Tibial nerve (tissue), 4 donors: ENCODE results near the gene CEP128. TPM values are rescaled to one million over a fixed set of nuclear protein-coding genes. Genes with fewer than 3 reads are reported as not detected.

Experiments used
- DNase-seq, 2 donors: peaks; one replicate each; pipeline ENCODE4 v3.0.0-alpha.2; 2019; ENCODE audit warnings: low spot score in 2 of 2
- H3K27ac ChIP-seq, 4 donors: fragments of 200-600 bp; sonication (generic) in 3 of 4; one replicate each; pipeline ENCODE4 v1.5.1; 2017 to 2019; ENCODE audit warnings: mild to moderate bottlenecking in 1 of 4
- H3K27me3 ChIP-seq, 2 donors: fragments of 200-600 bp; sonication (generic) in 1 of 2; one replicate each; pipeline versions ENCODE4 v1.5.1 to v1.6.0; 2017 to 2019
- H3K36me3 ChIP-seq, 3 donors: fragments of 200-600 bp; sonication (generic); one replicate each; pipeline ENCODE4 v1.5.1; 2018 to 2019
- H3K4me1 ChIP-seq, 4 donors: fragments of 200-600 bp; sonication (generic) in 3 of 4; one replicate each; pipeline ENCODE4 v1.5.1; 2017 to 2019
- H3K4me3 ChIP-seq, 4 donors: fragments of 200-600 bp; sonication (generic) in 3 of 4; one replicate each; pipeline ENCODE4 v1.5.1; 2017 to 2019; ENCODE audit warnings: mild to moderate bottlenecking in 1 of 4, moderate library complexity in 1 of 4
- H3K9me3 ChIP-seq, 4 donors: fragments of 200-600 bp; sonication (generic) in 3 of 4; one replicate each; pipeline ENCODE4 v1.5.1; 2017 to 2019
- CTCF ChIP-seq, 5 experiments: fragments of 200-600 bp in 3 of 5; fragments of 450-650 bp in 2 of 5; sonication (generic) in 3 of 5; IDR thresholded peaks; one replicate each; pipeline ENCODE4 v1.5.1; 2016 to 2019; ENCODE audit warnings: antibody characterized with exemption in 5 of 5, mild to moderate bottlenecking in 3 of 5, moderate library complexity in 2 of 5
- EP300 ChIP-seq, 2 donors: sonication (generic); formaldehyde crosslinking; IDR thresholded peaks; one replicate each; pipeline ENCODE4 v1.6.1; 2017; ENCODE audit warnings: antibody characterized with exemption in 2 of 2, mild to moderate bottlenecking in 1 of 2
- POLR2A ChIP-seq, 2 donors: fragments of 450-650 bp; IDR thresholded peaks; one replicate each; pipeline ENCODE4 v1.6.1; 2017; ENCODE audit warnings: antibody characterized with exemption in 2 of 2, mild to moderate bottlenecking in 2 of 2, moderate library complexity in 2 of 2
- WGBS, 2 donors: methylation state at CpG; one replicate each; pipeline ENCODE4 v1.1.5; 2018; 5-methylcytosine and 5-hydroxymethylcytosine counted together
- total RNA-seq, 4 donors: library from RNA; depleted of rRNA; stranded (reverse); fragments of >200 nt; gene quantifications; one replicate each; pipeline ENCODE4 v1.1.0, GENCODE V29; 2016

The CEP128 gene
- total RNA-seq, 4 donors from 2014 or later, result 7.3 to 13.9 (median 12.5) TPM

GRCh38 chr14:80798211-80798610, 143.3 kb downstream of the CEP128 start:
- Histone ChIP-seq H3K36me3 (peaks cover 0 to 9% (median 0%) of the 10 kb centered on the region in 3 donors), H3K4me1 (no peaks in the 10 kb centered on the region), H3K4me3 (no peak overlapping the region), H3K27me3 (no peaks in the 10 kb centered on the region), H3K27ac (no peak overlapping the region), H3K9me3 (peaks cover 0 to 6% (median 0%) of the 10 kb centered on the region in 4 donors)
- DNase-seq, result no peak
- WGBS, 2 donors, result 94 to 98% methylated on average over 3 of the region's 3 CpGs
- TF ChIP-seq POLR2A (IDR thresholded peaks at IDR 0.05) (no peak), CTCF (IDR thresholded peaks at IDR 0.05) (no peak), EP300 (IDR thresholded peaks at IDR 0.05) (no peak)

- Histone ChIP-seq H3K4me3 (no peak overlapping the region), H3K27me3 (no peaks in the 10 kb centered on the region), H3K36me3 (peaks cover 0 to 6% (median 0%) of the 10 kb centered on the region in 3 donors), H3K9me3 (no peaks in the 10 kb centered on the region), H3K4me1 (no peaks in the 10 kb centered on the region), H3K27ac (no peak overlapping the region)
- TF ChIP-seq CTCF (IDR thresholded peaks at IDR 0.05), result no peak
- no peak for TF ChIP-seq POLR2A (IDR thresholded peaks at IDR 0.05)
- TF ChIP-seq EP300 (IDR thresholded peaks at IDR 0.05), result no peak
- WGBS, 2 donors, result 94 to 95% methylated on average over 11 of the region's 11 CpGs
- DNase-seq, result no peak
Measured at GRCh38 chr14:80792771-80793170, 148.8 kb downstream of the CEP128 start.

GRCh38 chr14:80787876-80788275, 153.7 kb downstream of the CEP128 start:
- H3K4me1 ChIP-seq, result no peaks in the 10 kb centered on the region
- no peaks in the 10 kb centered on the region for H3K9me3 ChIP-seq
- DNase-seq, result no peak
- H3K27ac ChIP-seq, result no peak overlapping the region
- WGBS, 2 donors, result 36 to 50% methylated on average over 1 of the region's 1 CpG
- H3K27me3 ChIP-seq, result no peaks in the 10 kb centered on the region
- no peak overlapping the region for H3K4me3 ChIP-seq
- H3K36me3 ChIP-seq, result peaks cover 0 to 6% (median 0%) of the 10 kb centered on the region in 3 donors
- no peak for TF ChIP-seq EP300 (IDR thresholded peaks at IDR 0.05)
- no peak for TF ChIP-seq CTCF (IDR thresholded peaks at IDR 0.05)
- TF ChIP-seq POLR2A (IDR thresholded peaks at IDR 0.05), result no peak

- TF ChIP-seq EP300 (IDR thresholded peaks at IDR 0.05) (no peak), POLR2A (IDR thresholded peaks at IDR 0.05) (no peak), CTCF (IDR thresholded peaks at IDR 0.05) (peak in 1 of 5 experiments; percentile 40)
- Histone ChIP-seq H3K9me3 (no peaks in the 10 kb centered on the region), H3K4me3 (no peak overlapping the region), H3K36me3 (no peaks in the 10 kb centered on the region), H3K27me3 (no peaks in the 10 kb centered on the region), H3K4me1 (no peaks in the 10 kb centered on the region), H3K27ac (no peak overlapping the region)
- 59 to 63% methylated on average over 4 of the region's 4 CpGs for WGBS, 2 donors
- peak in 1 of 2 donors; percentile 13 for DNase-seq
Measured at GRCh38 chr14:80784820-80785219, 156.7 kb downstream of the CEP128 start.

GRCh38 chr14:80781972-80782367, 159.6 kb downstream of the CEP128 start:
- no peak for DNase-seq
- Histone ChIP-seq H3K27me3 (no peaks in the 10 kb centered on the region), H3K27ac (no peak overlapping the region), H3K36me3 (peaks cover 0 to 10% (median 0%) of the 10 kb centered on the region in 3 donors), H3K9me3 (no peaks in the 10 kb centered on the region), H3K4me3 (no peak overlapping the region), H3K4me1 (no peaks in the 10 kb centered on the region)
- WGBS, 2 donors, result 97 to 100% methylated on average over 1 of the region's 1 CpG
- no peak for TF ChIP-seq POLR2A (IDR thresholded peaks at IDR 0.05)
- no peak for TF ChIP-seq CTCF (IDR thresholded peaks at IDR 0.05)
- TF ChIP-seq EP300 (IDR thresholded peaks at IDR 0.05), result no peak
